ENCODE measurements around the gene HTRA3. TPM values are rescaled to one million over a fixed set of nuclear protein-coding genes. Genes with fewer than 3 reads are reported as not detected.
A peak's percentile ranks its signal among the peaks of the same experiment; 100 is the strongest.

The HTRA3 gene
- total RNA-seq, 4 donors from 2014 or later, result 1.8 to 13.0 (median 6.6) TPM

DNA sequence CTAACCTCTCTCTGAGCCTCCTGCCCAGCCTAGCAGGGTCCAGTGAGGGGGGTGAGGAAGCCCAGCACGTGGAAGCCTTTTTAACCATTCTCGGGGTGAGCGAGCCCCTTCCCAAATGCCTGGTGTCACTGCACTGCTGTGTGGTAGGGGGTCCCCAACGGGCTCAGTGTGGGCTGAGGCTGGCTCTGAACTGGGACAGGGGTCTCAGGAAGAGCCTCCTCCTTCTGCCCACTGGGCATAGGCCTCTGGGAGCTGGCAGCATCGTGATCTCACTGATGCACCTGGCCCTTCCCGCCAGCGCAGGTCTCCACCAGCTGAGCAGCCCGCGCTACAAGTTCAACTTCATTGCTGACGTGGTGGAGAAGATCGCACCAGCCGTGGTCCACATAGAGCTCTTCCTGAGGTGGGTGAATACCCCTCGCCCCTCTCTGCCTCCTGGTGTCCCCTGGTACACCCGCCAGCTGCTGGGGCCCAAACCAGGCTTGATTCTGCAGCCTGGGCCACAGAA is 12.6 kb downstream of the HTRA3 start:
- intact Hi-C loops (cut with DNase I), result no loop called here
- Histone ChIP-seq H3K4me1 (peaks cover 0 to 42% (median 17%) of the 10 kb centered on the region in 3 donors), H3K27me3 (no peaks in the 10 kb centered on the region), H3K27ac (peak overlapping the region in 3 of 4 donors; percentile 32 to 61 (median 42)), H3K36me3 (no peaks in the 10 kb centered on the region), H3K4me3 (no peak overlapping the region), H3K9me3 (no peaks in the 10 kb centered on the region)
- TF ChIP-seq POLR2A (IDR thresholded peaks at IDR 0.05), result no peak
- TF ChIP-seq, protein P1, sequence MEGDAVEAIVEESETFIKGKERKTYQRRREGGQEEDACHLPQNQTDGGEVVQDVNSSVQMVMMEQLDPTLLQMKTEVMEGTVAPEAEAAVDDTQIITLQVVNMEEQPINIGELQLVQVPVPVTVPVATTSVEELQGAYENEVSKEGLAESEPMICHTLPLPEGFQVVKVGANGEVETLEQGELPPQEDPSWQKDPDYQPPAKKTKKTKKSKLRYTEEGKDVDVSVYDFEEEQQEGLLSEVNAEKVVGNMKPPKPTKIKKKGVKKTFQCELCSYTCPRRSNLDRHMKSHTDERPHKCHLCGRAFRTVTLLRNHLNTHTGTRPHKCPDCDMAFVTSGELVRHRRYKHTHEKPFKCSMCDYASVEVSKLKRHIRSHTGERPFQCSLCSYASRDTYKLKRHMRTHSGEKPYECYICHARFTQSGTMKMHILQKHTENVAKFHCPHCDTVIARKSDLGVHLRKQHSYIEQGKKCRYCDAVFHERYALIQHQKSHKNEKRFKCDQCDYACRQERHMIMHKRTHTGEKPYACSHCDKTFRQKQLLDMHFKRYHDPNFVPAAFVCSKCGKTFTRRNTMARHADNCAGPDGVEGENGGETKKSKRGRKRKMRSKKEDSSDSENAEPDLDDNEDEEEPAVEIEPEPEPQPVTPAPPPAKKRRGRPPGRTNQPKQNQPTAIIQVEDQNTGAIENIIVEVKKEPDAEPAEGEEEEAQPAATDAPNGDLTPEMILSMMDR (IDR thresholded peaks at IDR 0.05), result no peak
- WGBS, 2 donors, result 80 to 90% methylated on average over 2 to 3 of the region's 14 CpGs
- no peak for DNase-seq

GRCh38 chr4:8282742-8283141 is 13.2 kb downstream of the HTRA3 start:
- intact Hi-C loops (cut with DNase I), result no loop called here

GRCh38 chr4:8283161-8283560 is 13.6 kb downstream of the HTRA3 start:
- H3K36me3 ChIP-seq, result no peaks in the 10 kb centered on the region

More at GRCh38 chr4:8282742-8283141, 13.2 kb downstream of the HTRA3 start:
- TF ChIP-seq, protein P1 (IDR thresholded peaks at IDR 0.05), result no peak
- no peak for TF ChIP-seq POLR2A (IDR thresholded peaks at IDR 0.05)
- Histone ChIP-seq H3K27ac (no peak overlapping the region), H3K4me3 (no peak overlapping the region), H3K9me3 (no peaks in the 10 kb centered on the region), H3K27me3 (no peaks in the 10 kb centered on the region), H3K36me3 (no peaks in the 10 kb centered on the region), H3K4me1 (peaks cover 0 to 37% (median 17%) of the 10 kb centered on the region in 3 donors)
- 90 to 93% methylated on average over 8 to 11 of the region's 14 CpGs for WGBS, 2 donors
- DNase-seq, result no peak

DNA sequence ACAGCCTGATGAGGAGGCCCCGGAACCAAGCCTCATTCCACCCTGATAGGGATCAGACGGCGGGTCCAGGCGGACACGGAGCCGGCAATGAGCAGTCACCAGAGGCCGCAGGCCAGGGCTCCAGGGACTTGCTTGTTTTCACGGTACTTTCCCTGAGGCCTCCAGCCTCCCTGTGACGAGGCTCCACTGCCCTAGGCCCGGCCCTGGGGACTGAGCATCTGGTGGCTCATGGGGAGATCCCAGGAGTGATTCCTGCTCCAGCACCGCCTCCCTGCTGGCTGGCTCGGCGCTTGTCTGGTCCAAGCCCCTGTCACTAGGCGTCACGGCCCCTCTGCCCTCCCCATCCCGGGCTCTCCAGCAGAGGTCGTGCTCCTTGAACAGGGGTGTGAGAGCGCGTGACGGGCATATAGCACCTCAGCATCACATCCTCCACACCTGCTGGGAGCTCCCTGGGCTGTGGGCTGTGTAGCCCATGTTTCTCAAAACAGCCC is 14.1 kb downstream of the HTRA3 start:
- intact Hi-C loops (cut with DNase I), result no loop called here
- WGBS, 2 donors, result 70% methylated on average over 2 of the region's 20 CpGs; no CpG with 5 or more reads in 1 of the 2 donors

More at GRCh38 chr4:8283161-8283560, 13.6 kb downstream of the HTRA3 start:
- Histone ChIP-seq H3K4me3 (no peak overlapping the region), H3K4me1 (peaks cover 0 to 32% (median 14%) of the 10 kb centered on the region in 3 donors), H3K9me3 (no peaks in the 10 kb centered on the region), H3K27ac (no peak overlapping the region), H3K27me3 (no peaks in the 10 kb centered on the region)
- WGBS, 2 donors, result 73 to 80% methylated on average over 9 to 10 of the region's 10 CpGs
- DNase-seq, result no peak
- TF ChIP-seq POLR2A (IDR thresholded peaks at IDR 0.05), result no peak
- TF ChIP-seq, protein P1 (IDR thresholded peaks at IDR 0.05), result no peak
- intact Hi-C loops (cut with DNase I), result no loop called here

GRCh38 chr4:8284391-8284790 is 14.8 kb downstream of the HTRA3 start:
- intact Hi-C loops (cut with DNase I), result no loop called here
- WGBS, 2 donors, result 58% methylated on average over 6 of the region's 11 CpGs; no CpG with 5 or more reads in 1 of the 2 donors
- TF ChIP-seq, protein P1 (IDR thresholded peaks at IDR 0.05), result no peak
- no peak for TF ChIP-seq POLR2A (IDR thresholded peaks at IDR 0.05)
- peaks cover 0 to 20% (median 8%) of the 10 kb centered on the region in 3 donors for H3K4me1 ChIP-seq
- no peaks in the 10 kb centered on the region for H3K36me3 ChIP-seq
- H3K9me3 ChIP-seq, result no peaks in the 10 kb centered on the region
- no peak overlapping the region for H3K27ac ChIP-seq
- H3K4me3 ChIP-seq, result no peak overlapping the region
- no peaks in the 10 kb centered on the region for H3K27me3 ChIP-seq
- no peak for DNase-seq

More for the DNA sequence above, 14.1 kb downstream of the HTRA3 start:
- DNase-seq, result no peak
- Histone ChIP-seq H3K36me3 (no peaks in the 10 kb centered on the region), H3K9me3 (no peaks in the 10 kb centered on the region), H3K27me3 (no peaks in the 10 kb centered on the region), H3K4me1 (peaks cover 0 to 27% (median 9%) of the 10 kb centered on the region in 3 donors), H3K4me3 (no peak overlapping the region), H3K27ac (no peak overlapping the region)
- TF ChIP-seq, protein P1 (IDR thresholded peaks at IDR 0.05), result no peak
- no peak for TF ChIP-seq POLR2A (IDR thresholded peaks at IDR 0.05)

All from esophagus squamous epithelium (tissue), 5 donors.